ENCODE measurements around the gene MEGF6.

Gene MEGF6

GRCh38 chr1:3556336-3556735, 55.0 kb downstream of the MEGF6 start:
- TF ChIP-seq, protein P1, sequence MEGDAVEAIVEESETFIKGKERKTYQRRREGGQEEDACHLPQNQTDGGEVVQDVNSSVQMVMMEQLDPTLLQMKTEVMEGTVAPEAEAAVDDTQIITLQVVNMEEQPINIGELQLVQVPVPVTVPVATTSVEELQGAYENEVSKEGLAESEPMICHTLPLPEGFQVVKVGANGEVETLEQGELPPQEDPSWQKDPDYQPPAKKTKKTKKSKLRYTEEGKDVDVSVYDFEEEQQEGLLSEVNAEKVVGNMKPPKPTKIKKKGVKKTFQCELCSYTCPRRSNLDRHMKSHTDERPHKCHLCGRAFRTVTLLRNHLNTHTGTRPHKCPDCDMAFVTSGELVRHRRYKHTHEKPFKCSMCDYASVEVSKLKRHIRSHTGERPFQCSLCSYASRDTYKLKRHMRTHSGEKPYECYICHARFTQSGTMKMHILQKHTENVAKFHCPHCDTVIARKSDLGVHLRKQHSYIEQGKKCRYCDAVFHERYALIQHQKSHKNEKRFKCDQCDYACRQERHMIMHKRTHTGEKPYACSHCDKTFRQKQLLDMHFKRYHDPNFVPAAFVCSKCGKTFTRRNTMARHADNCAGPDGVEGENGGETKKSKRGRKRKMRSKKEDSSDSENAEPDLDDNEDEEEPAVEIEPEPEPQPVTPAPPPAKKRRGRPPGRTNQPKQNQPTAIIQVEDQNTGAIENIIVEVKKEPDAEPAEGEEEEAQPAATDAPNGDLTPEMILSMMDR (IDR thresholded peaks at IDR 0.05; ENCODE audit: borderline replicate concordance, control extremely low read depth, extremely low read depth, insufficient read depth, missing control alignments), result no peak
- in situ Hi-C loops (cut with MboI; ENCODE audit: low sequenced_read_pairs, unreplicated experiment), result no loop called here
- DNase-seq (ENCODE audit: low spot score), result no peak

DNA sequence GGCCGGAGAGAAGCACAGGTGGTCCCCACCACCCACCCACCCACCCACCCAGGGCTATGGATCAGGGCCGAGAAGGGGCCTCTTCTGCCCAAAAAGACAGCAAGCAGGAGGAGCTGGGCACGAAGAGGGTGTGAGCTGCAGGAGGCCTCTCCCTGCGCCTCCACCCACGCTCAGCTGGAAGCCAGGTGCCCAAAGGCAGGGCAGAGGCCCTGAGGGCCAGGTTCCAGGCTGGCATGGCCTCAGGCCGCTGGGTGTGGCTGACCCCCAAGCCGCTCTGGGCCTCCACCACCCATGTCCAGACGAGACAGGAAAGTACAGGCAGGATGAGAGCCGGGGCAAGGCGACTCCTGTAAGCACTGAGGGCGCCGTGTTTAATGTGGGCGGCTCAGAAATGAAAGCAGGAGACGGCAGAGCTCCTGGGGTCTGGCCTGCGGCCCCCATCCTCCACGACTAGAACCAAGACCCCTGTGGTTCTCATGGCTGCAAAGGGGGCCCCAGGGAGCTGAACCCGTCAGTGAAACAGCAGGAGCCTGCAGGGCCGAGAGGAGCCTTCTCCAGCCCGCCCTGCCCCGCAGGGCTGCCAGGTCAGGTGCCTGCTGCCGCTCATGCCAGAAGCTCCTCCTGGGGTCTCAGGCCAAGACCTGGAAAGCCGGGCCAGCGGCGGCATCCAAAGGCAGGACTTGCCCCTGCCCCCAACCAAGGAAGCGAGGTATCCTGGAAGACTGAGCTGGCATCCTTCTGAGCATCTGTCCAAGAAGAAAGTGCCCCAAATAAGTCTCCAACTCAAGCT, 56.0 kb downstream of the MEGF6 start:
- TF ChIP-seq, protein P1 (IDR thresholded peaks at IDR 0.05; ENCODE audit: borderline replicate concordance, control extremely low read depth, extremely low read depth, insufficient read depth, missing control alignments), result no peak
- no peak for DNase-seq (ENCODE audit: low spot score)
- in situ Hi-C loops (cut with MboI; ENCODE audit: low sequenced_read_pairs, unreplicated experiment), result no loop called here

DNA sequence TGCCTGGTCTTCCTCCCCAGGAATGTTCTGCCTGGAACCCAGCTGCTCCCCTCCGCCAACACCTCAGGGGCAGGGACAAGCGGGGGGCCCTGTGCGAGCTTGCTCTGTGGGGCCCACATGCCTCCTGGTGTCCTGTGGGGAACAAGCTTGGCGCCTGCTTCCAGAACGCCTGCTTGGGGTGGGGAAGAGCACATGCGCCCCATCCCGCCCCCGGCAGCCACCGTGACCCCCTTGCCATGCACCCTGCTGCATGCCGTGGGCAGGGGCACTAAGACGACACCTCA, 57.4 kb downstream of the MEGF6 start:
- TF ChIP-seq, protein P1 (IDR thresholded peaks at IDR 0.05; ENCODE audit: borderline replicate concordance, control extremely low read depth, extremely low read depth, insufficient read depth, missing control alignments), result no peak
- DNase-seq (ENCODE audit: low spot score), result no peak
- in situ Hi-C loops (cut with MboI; ENCODE audit: low sequenced_read_pairs, unreplicated experiment), result no loop called here

DNA sequence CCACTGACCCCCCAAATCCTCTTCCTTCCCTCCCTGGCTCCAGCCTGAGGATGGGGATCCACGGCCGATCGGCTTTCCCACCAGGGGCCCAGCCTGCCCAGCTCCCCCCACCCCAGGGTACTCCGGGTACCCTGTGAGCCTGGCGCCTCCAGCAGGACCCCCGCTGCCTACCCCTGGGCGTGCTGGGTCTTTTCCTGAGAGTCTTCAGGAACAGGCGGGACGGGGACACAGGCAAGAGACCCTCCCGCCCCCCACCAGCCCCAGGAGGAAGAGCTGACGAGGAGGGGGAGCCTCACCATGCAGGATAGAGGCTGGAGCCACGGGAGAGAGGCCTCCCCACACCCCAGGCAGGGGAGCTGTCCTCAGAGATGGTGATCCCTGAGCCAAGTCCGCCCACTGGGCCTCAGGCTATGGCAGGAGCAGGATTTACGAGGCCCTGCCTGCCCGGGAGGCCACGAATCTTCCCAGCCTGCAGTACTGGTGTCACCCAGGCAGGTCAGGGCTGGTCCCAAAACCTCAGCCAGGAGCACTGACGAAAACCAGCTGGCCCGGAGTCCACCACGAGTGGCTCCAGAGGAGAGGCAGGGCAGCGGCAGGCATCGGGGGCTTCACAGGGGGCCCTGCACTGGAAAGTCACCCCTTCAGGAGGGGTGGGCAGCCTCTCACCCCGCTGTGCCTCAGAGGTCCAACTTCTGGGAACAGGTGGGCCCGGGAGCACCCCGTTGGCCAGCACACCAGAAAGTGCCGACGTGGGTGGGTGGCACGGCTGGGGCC, 58.0 kb downstream of the MEGF6 start:
- TF ChIP-seq, protein P1 (IDR thresholded peaks at IDR 0.05; ENCODE audit: borderline replicate concordance, control extremely low read depth, extremely low read depth, insufficient read depth, missing control alignments), result no peak
- in situ Hi-C loops (cut with MboI; ENCODE audit: low sequenced_read_pairs, unreplicated experiment), result no loop called here
- no peak for DNase-seq (ENCODE audit: low spot score)

DNA sequence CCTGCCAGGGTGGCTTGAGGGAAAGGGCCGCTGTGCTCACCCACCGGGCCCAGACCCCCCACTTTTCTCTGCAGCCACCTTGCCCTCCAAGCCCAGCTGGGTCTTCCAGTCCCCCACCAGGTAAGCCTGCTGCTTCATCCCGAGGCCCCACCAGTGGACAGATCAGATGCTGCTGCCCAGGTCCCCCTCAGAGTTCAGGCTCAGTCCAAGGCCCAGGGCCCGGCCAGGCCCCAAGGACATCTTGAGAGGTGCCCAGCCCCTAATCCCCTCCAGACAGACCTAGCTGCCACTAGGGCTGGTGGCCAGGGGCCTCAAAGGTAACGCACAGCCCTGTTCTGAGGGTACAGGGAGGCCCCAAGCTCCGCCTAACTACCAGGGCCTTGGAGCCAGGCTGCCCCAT, 58.6 kb downstream of the MEGF6 start:
- DNase-seq (ENCODE audit: low spot score), result no peak
- in situ Hi-C loops (cut with MboI; ENCODE audit: low sequenced_read_pairs, unreplicated experiment), result no loop called here
- TF ChIP-seq, protein P1 (IDR thresholded peaks at IDR 0.05; ENCODE audit: borderline replicate concordance, control extremely low read depth, extremely low read depth, insufficient read depth, missing control alignments), result no peak

DNA sequence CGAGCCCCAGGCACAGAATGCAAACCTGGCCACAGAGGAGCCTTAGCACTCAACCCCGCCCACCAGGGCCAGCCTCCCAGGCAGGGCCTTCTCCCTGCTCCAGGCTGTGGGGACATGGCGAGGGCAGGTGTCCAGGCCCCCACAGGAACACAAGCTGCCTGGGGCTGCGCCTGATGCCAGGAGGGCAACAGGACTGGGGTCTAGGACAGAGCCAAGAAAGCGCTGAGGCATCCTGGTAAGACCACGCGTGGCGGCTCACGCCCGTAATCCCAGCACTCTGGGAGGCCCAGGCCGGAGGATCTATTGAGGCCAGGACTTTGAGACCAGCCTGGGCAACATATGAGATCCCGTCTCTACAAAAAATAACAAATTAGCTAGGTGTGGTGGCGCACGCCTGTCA, 59.1 kb downstream of the MEGF6 start:
- no peak for DNase-seq (ENCODE audit: low spot score)
- in situ Hi-C loops (cut with MboI; ENCODE audit: low sequenced_read_pairs, unreplicated experiment), result no loop called here
- TF ChIP-seq, protein P1 (IDR thresholded peaks at IDR 0.05; ENCODE audit: borderline replicate concordance, control extremely low read depth, extremely low read depth, insufficient read depth, missing control alignments), result no peak
